Keratinocyte (primary cell): ENCODE measurements around the gene LINGO1. TPM values are rescaled to one million over a fixed set of nuclear protein-coding genes. Genes with fewer than 3 reads are reported as not detected.

Source experiments
- DNase-seq: peaks from one replicate; pipeline ENCODE4 v3.0.0-alpha.2; 2011; ENCODE audit warnings: low read depth, missing footprints, low spot score
- FAIRE-seq: peaks from 2 replicates; lab custom pipeline; 2011; peaks lifted over from hg19 to GRCh38; lab: Jason Lieb, UNC
- H2AFZ ChIP-seq: 2 replicates; pipeline ENCODE4 v1.6.0; 2012; ENCODE audit warnings: low read length, control low read depth, inconsistent platforms; ENCODE audit not compliant: control insufficient read depth
- H3K27ac ChIP-seq: 2 replicates; pipeline ENCODE4 v1.5.1; 2011; ENCODE audit warnings: low read length; ENCODE audit not compliant: control insufficient read depth, insufficient read depth
- H3K27me3 ChIP-seq: 3 replicates; pipeline ENCODE4 v1.6.0; 2011; ENCODE audit warnings: low read length; ENCODE audit not compliant: control insufficient read depth, insufficient read depth; ENCODE audit errors: extremely low read depth
- H3K36me3 ChIP-seq, 2 experiments: 2 replicates in 1 of 2; 3 replicates in 1 of 2; pipeline ENCODE4 v1.5.1; 2011; ENCODE audit warnings: low read length in 2 of 2, mild to moderate bottlenecking in 1 of 2; ENCODE audit not compliant: control insufficient read depth in 2 of 2, insufficient read depth in 2 of 2; ENCODE audit errors: extremely low read depth in 1 of 2
- H3K4me1 ChIP-seq: 3 replicates; pipeline ENCODE4 v1.5.1; 2011; ENCODE audit warnings: low read length; ENCODE audit not compliant: control insufficient read depth, insufficient read depth; ENCODE audit errors: extremely low read depth
- H3K4me2 ChIP-seq: 3 replicates; pipeline ENCODE4 v1.6.0; 2011; ENCODE audit warnings: low read depth, low read length; ENCODE audit not compliant: control insufficient read depth, insufficient read depth; ENCODE audit errors: extremely low read depth
- H3K4me3 ChIP-seq, 3 experiments: fragments of 200-600 bp in 1 of 3; sonication (generic) in 1 of 3; 2 replicates in 2 of 3; 3 replicates in 1 of 3; pipeline ENCODE4 v1.5.1; 2011 to 2016; ENCODE audit warnings: low read length in 3 of 3, mild to moderate bottlenecking in 3 of 3, control low read depth in 2 of 3, inconsistent platforms in 1 of 3, low read depth in 1 of 3, mixed read lengths in 1 of 3, mixed run types in 1 of 3, moderate library complexity in 1 of 3; ENCODE audit not compliant: control insufficient read depth in 2 of 3, insufficient read depth in 2 of 3; ENCODE audit errors: extremely low read depth in 1 of 3
- H3K79me2 ChIP-seq: 2 replicates; pipeline ENCODE4 v1.6.0; 2012; ENCODE audit warnings: low read length; ENCODE audit not compliant: control insufficient read depth, insufficient read depth
- H3K9ac ChIP-seq: 3 replicates; pipeline ENCODE4 v1.6.0; 2011; ENCODE audit warnings: low read length; ENCODE audit not compliant: control insufficient read depth, insufficient read depth; ENCODE audit errors: extremely low read depth
- H3K9me1 ChIP-seq: 3 replicates; pipeline ENCODE4 v1.6.0; 2011; ENCODE audit warnings: low read length; ENCODE audit not compliant: control insufficient read depth, insufficient read depth; ENCODE audit errors: extremely low read depth
- H3K9me3 ChIP-seq: 2 replicates; pipeline ENCODE4 v1.5.1; 2012; ENCODE audit warnings: low read depth, low read length; ENCODE audit not compliant: control insufficient read depth
- H4K20me1 ChIP-seq: 3 replicates; pipeline ENCODE4 v1.6.0; 2011; ENCODE audit warnings: low read length; ENCODE audit not compliant: control insufficient read depth, insufficient read depth; ENCODE audit errors: extremely low read depth
- CTCF ChIP-seq, 3 experiments: IDR thresholded peaks in 1 of 3; conservative IDR thresholded peaks in 1 of 3; optimal IDR thresholded peaks in 1 of 3; 2 replicates in 2 of 3; 3 replicates in 1 of 3; pipeline versions ENCODE3 to v1.5.1; 2011; ENCODE audit warnings: low read length in 3 of 3, mild to moderate bottlenecking in 3 of 3, moderate library complexity in 2 of 3, control low read depth in 1 of 3, inconsistent platforms in 1 of 3; ENCODE audit not compliant: insufficient read depth in 2 of 3; ENCODE audit errors: extremely low read depth in 1 of 3
- EZH2 ChIP-seq: IDR thresholded peaks from one replicate; pipeline ENCODE4 v1.6.1; 2012; ENCODE audit warnings: inconsistent platforms, mild to moderate bottlenecking, low read length, moderate library complexity
- dilution Hi-C: fragments of 300-500 bp; cut with MboI; formaldehyde crosslinking; loops from one replicate; pipeline ENCODE4 v1.7.0; 2020; ENCODE audit warnings: low sequenced_read_pairs; ENCODE audit not compliant: extremely low pct_ligation_motif_present
- polyA plus RNA-seq, 5 experiments: library from polyadenylated mRNA; depleted of rRNA in 3 of 5; stranded (reverse) in 3 of 5; stranded (forward) in 1 of 5; unstranded in 1 of 5; fragments of >200 nt; gene quantifications; 1 replicate in 1 of 5; 2 replicates in 3 of 5; 3 replicates in 1 of 5; pipeline versions ENCODE4 v1.2.1 to v1.2.3, GENCODE V29; 2011 to 2012; ENCODE audit warnings: missing spikeins in 2 of 5, low read depth in 1 of 5, low replicate concordance in 1 of 5

LINGO1 gene
- polyA plus RNA-seq, 1 donor (not counting 4 experiments of a cell fraction or from before 2014, with no cell fraction given), result not detected

GRCh38 chr15:77565378-77565915 lies 67.3 kb downstream of the LINGO1 start:
- H3K9ac ChIP-seq, result no peak overlapping the region
- peaks cover 11% of the 10 kb centered on the region for H3K27me3 ChIP-seq
- no peaks in the 10 kb centered on the region for H4K20me1 ChIP-seq
- no peak for FAIRE-seq
- H3K9me1 ChIP-seq, result no peaks in the 10 kb centered on the region
- TF ChIP-seq CTCF (optimal IDR thresholded peaks at IDR 0.05 in 1 of 3, IDR thresholded peaks at IDR 0.05 in 1 of 3, conservative IDR thresholded peaks at IDR 0.05 in 1 of 3; ENCODE audit: extremely low read depth in 1 of 3, insufficient read depth in 2 of 3, low read length in 3 of 3) (no peak), EZH2 (no peak)
- no peak for DNase-seq
- no peaks in the 10 kb centered on the region for H3K79me2 ChIP-seq
- no peaks in the 10 kb centered on the region for H3K4me1 ChIP-seq
- dilution Hi-C loops, result no loop called here
- H3K9me3 ChIP-seq, result no peaks in the 10 kb centered on the region
- no peak overlapping the region for H3K4me3 ChIP-seq
- no peak overlapping the region for H2AFZ ChIP-seq
- no peak overlapping the region for H3K4me2 ChIP-seq
- no peak overlapping the region for H3K27ac ChIP-seq
- no peaks in the 10 kb centered on the region for H3K36me3 ChIP-seq

- H3K9me3 ChIP-seq, result no peaks in the 10 kb centered on the region
- no peaks in the 10 kb centered on the region for H3K79me2 ChIP-seq
- H3K9me1 ChIP-seq, result no peaks in the 10 kb centered on the region
- H3K4me1 ChIP-seq, result no peaks in the 10 kb centered on the region
- no peak overlapping the region for H3K27ac ChIP-seq
- no peaks in the 10 kb centered on the region for H4K20me1 ChIP-seq
- no peak for TF ChIP-seq CTCF (optimal IDR thresholded peaks at IDR 0.05 in 1 of 3, IDR thresholded peaks at IDR 0.05 in 1 of 3, conservative IDR thresholded peaks at IDR 0.05 in 1 of 3; ENCODE audit: extremely low read depth in 1 of 3, insufficient read depth in 2 of 3, low read length in 3 of 3)
- TF ChIP-seq EZH2, result no peak
- no peaks in the 10 kb centered on the region for H3K36me3 ChIP-seq
- no peak for DNase-seq
- dilution Hi-C loops, result no loop called here
- no peak overlapping the region for H3K4me2 ChIP-seq
- no peak overlapping the region for H3K4me3 ChIP-seq
- peaks cover 11% of the 10 kb centered on the region for H3K27me3 ChIP-seq
- no peak for FAIRE-seq
- no peak overlapping the region for H3K9ac ChIP-seq
- H2AFZ ChIP-seq, result no peak overlapping the region
These were observed 67.8 kb downstream of the LINGO1 start for GRCh38 chr15:77564938-77565337.
